Choroid plexus epithelial cell (primary cell): ENCODE measurements around the gene GLOD4.
"Not testable (repeated sequence)": the region's sequence is repeated elsewhere in the genome, so short reads cannot be mapped to it uniquely, and the experiment has no call there.

Experiments used
- DNase-seq: peaks from one replicate; pipeline ENCODE4 v3.0.0-alpha.2; 2010; ENCODE audit warnings: low read depth
- H3K4me3 ChIP-seq: 2 replicates; pipeline ENCODE4 v1.5.1; 2011; ENCODE audit warnings: low read depth, mild to moderate bottlenecking, control low read depth, low read length, moderate library complexity
- CTCF ChIP-seq: conservative IDR thresholded peaks from 2 replicates; pipeline ENCODE4 v1.5.1; 2011; ENCODE audit warnings: low read depth, mild to moderate bottlenecking, control low read depth, inconsistent platforms, low read length, moderate library complexity

GLOD4 gene

GRCh38 chr17:781805-782731 is at the start of gene GLOD4, which contains the start of gene MRM3:
GLOD4 (minus strand) TSS chr17:782280; CDS start chr17:782255, 25 bp downstream.
MRM3 (plus strand) TSS chr17:782353; CDS start chr17:782379, 26 bp downstream.
- peak within 1 kb of the TSS; percentile 97 for H3K4me3 ChIP-seq
- no peak for TF ChIP-seq CTCF
- DNase-seq: peak; percentile 88

GRCh38 chr17:830950-831349 is 48.9 kb upstream of the GLOD4 start:
- H3K4me3 ChIP-seq: no peak overlapping the region
- no peak for DNase-seq
- no peak for TF ChIP-seq CTCF

GRCh38 chr17:830381-830780 is 48.3 kb upstream of the GLOD4 start:
- H3K4me3 ChIP-seq: no peak overlapping the region
- no peak for TF ChIP-seq CTCF
- DNase-seq: no peak

GRCh38 chr17:829614-830013 is 47.5 kb upstream of the GLOD4 start:
- DNase-seq, H3K4me3 ChIP-seq: not testable (repeated sequence)

GRCh38 chr17:828761-829160 is 46.7 kb upstream of the GLOD4 start:
- DNase-seq: no peak
- TF ChIP-seq CTCF: no peak
- no peak overlapping the region for H3K4me3 ChIP-seq

- no peak for DNase-seq
- no peak for TF ChIP-seq CTCF
- no peak overlapping the region for H3K4me3 ChIP-seq
Measured at GRCh38 chr17:826778-827177, 44.7 kb upstream of the GLOD4 start.

- no peak for DNase-seq
- no peak for TF ChIP-seq CTCF
- no peak overlapping the region for H3K4me3 ChIP-seq
Measured at GRCh38 chr17:825216-825615, 43.1 kb upstream of the GLOD4 start.
